HG03025 (cell line): ENCODE results near the gene KCNQ1.

Source experiments
- ATAC-seq: cut with Tn5 transposase; IDR thresholded peaks from one replicate; pipeline ENCODE4 v1.9.1; 2021; ENCODE audit warnings: mild to moderate bottlenecking, moderate library complexity; ENCODE audit not compliant: unreplicated experiment, low FRiP score

KCNQ1 gene

GRCh38 chr11:2688381-2689231 is 243.8 kb downstream of the KCNQ1 start:
- no peak for ATAC-seq

DNA sequence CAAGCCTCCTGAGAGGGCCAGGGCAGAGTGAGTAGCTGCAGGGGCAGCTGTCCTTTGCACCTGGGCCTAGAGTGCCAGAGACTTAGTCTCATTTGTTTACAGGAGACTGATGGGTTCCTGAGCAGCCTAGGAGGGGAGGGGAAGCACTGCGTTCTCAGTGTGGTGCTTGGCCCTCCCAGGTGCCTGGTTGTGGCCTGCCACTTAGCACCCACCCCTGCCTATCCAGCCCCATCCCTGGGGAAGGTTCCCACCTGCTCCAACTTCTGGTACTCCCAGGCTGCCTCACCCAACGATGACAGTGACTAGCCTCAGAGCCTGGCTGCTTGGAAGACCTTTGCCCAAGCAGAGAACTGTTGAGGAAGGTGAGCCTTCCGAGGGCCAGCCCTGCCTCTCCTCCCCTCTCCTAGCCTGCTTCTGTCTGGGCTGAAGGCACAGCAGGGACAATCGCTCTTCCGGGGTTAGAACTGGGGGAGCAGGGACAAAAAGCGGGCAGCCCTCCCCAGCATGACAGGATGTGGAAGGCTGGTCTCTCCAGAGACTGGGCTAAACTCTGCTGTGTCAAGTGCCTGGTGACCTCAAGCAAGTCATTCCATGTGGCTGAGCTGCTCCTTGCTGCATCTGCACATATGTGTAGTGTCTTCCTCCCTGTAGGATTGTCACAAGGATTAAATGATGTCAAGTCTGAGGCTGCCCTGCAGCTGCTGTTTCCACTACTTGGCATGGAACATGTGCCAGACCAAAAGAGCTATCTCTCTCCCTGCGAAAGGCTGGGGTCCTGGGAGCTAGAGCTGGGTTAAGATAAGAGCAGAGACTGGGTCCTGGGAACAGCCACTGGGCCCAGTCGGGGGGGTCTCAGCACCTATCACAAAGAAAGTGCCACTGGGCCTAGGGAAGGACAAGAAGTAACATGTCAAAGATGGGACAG is 245.1 kb downstream of the KCNQ1 start:
- ATAC-seq: no peak

DNA sequence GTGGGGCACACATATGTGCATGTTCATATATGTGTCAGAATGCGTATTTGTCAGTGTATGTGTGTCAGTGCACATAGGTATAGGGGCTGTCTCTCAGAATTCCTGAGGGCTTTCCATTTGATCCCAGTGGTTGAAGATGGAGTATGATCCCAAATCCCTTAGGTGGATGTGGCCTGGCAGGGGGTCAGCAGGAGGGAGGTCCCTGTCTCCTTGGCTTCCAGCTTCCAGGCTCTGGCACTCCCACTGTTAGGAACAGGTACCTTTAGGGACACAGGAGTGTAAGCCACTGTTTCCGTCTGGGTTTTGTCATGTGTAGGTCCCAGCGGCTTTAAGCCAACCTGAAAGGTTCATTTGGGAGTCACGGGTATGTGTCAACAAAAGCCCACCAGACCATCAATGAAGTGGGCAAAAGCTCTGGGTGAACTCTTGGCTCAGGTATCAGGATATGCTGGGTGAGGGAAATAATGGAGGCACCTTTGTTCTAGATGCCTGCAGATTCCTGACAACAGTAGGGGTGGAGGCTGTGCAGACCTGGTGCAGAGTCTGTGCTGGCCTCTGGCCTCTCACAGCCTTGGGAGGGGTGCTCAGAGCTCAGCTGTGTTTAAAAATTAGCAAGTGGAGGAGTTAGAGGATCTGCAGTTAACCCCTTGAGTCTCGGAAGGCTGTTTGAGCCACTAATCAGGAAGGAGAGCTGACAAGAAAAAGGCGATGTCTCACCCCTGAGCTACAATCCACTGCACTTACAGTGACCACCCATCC is 246.0 kb downstream of the KCNQ1 start:
- ATAC-seq: no peak

DNA sequence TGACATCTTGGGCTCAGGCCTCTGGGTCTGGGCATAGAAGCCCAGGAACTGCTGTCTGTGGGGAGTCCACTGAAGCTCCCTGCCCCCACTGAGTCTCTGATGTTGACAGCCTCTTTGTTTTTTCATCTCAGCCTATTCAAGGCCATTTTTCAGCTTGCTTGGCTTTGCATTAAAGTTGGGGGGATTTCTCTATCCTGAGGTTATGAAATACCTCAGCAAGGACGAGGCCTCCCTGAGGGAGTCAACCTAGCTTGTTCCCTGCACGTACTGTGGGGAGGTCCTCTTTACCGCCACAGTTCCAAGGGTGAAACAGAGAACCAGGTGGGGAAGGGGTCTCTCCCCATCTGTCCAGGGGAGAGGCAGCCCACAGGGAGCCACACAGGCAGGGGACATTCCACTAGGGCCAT is 246.6 kb downstream of the KCNQ1 start:
- ATAC-seq: no peak

- ATAC-seq: no peak
These were observed 247.4 kb downstream of the KCNQ1 start for GRCh38 chr11:2691991-2692875.

DNA sequence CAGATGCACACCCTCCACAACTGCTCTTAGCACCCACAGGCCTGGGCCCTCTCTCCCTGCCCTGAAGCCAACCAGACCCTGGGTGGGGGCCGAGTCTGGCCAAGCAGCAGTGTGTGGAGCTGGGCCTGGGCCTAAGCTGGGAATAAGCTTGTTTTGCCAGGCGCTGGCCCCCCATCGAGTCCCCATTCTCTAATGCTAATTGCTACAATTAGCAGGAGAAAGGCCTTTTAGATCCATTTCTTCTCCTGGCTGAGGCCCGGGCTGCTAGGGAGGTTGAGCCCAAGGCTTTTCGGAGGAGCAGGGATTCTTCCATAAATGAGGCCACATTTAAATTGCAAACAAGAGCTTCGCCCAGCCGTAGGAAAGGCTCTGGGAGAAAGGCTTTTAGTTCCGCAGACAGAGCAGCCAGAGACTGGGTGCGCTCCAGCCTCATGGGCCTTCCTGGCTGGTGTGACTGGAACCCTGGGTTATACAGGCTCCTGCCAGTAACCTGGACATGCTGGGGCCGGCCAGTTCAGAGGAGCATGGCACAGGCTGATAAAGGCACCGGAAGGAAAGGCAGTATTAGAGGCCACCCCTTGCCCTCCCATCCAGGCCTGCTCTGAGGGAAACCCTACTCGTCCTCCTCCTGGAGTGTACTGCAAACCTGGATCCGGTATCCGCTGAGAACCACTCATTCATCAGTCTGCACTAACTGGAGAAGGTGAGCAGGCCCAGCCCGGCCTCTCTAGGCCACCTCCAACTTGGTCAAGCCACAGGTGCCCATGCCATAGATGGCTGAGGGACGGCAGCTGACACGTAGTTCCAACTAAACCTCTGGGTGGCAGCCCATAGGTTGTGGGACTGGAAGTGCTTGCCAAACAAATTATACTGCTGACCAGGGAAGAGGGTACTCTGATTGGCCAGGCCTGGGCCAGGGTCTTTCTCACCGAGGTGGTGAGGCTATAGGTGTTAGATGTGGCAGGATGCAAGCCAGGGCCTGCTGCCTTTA is 248.8 kb downstream of the KCNQ1 start:
- ATAC-seq: no peak

- ATAC-seq: no peak
These were observed 249.7 kb downstream of the KCNQ1 start for GRCh38 chr11:2694495-2694894.

GRCh38 chr11:2694995-2695939 is 250.5 kb downstream of the KCNQ1 start:
- no peak for ATAC-seq

DNA sequence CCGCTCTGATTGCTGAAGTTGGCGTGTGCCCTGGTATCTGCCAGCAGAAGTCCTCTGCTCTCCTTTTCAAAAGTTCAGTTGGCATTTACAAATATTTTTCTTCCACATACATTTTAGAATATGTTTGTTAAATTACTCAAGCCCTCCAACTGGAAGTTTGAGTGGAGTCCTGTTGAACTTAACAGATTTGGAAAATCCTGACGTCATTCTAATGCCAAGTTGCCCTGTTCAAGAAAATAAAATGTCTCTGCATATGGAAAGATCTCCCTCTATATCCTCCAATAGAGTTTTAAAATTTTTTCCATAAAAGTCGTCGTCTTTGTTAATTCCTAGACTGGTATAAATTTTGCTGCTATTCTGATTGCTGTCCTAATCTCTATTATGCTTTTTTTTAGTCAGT is 251.6 kb downstream of the KCNQ1 start:
- no peak for ATAC-seq

DNA sequence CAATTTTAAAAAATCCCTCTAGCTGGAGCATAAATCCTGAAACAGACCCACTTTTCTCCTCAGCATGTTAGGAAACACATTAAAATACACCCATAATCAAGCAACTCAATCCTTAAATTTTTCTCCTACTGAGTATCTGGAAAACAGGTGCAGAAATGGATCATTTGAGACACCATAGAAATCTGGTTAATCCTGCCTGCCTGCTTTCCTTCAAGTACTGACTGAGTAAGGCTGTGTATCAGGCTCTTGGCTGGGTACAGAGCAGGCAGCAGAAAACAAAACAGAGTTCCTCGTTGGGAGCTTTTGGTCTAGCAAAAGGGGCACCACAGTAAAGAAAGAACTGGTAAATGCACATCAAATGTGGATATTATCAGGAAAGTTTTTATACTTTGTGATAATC is 253.1 kb downstream of the KCNQ1 start:
- no peak for ATAC-seq

GRCh38 chr11:2698386-2699184 is 253.8 kb downstream of the KCNQ1 start:
- ATAC-seq: no peak

DNA sequence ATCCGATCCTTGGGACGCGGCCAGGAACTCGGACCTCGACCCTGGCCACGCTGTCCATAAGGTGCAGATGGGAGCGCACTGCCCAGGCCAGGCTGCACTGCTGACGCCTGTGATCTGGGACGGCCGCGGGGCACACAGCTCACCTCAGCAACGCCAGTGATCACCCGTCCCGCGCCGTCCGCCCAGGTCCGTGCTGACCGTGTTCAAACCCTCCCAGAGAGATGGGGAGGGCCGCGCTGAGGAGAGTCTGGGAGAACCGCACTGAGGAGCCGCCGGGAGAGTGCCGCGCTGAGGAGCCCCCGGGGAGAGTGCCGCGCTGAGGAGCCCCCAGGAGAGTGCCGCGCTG is 254.3 kb downstream of the KCNQ1 start:
- no peak for ATAC-seq

DNA sequence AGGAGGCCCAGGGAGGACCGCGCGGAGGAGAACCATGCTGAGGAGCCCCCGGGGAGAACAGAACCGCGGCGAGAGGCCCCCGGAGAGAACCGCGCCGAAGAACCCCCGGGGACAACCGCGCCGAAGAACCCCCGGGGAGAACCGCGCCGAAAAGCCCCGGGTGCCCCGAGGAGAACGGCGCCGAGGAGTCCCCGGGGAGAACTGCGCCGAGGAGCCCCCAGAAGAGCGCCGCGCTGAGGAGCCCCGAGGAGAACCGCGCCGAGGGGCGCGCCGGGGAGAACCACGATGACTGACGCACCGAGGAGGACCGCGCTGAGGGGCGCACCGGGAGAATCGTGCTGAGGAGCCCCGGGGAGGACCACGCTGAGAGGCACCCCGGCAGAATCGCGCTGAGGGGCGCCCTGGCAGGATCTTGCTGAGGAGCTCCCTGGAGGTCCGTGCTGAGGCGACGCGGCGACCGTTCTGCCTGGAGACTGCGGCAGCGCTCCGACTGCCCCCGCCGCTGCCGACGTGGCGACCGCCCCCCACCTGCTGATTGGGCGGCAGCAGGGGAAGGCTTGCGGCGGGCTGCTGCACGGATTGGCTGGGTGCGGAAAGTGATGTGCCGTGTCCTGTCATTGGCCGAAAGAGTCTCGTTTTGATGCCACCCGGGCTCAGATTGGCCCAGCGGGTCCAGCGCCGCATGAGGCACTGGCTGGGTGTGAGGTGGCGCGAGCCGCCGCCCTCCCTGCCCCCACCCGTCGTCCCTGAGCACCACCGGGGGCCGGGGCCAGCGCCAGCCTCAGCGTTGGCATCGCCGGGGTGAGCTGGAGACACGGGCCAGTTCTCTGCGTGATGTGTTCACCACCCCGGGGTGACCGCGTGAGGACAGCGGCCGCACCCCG is 255.0 kb downstream of the KCNQ1 start, which contains the start of gene KCNQ1OT1:
TSS of gene KCNQ1OT1 (minus strand) at position 464 of the 884 bp plus-strand sequence.
- ATAC-seq: peak; percentile 88

DNA sequence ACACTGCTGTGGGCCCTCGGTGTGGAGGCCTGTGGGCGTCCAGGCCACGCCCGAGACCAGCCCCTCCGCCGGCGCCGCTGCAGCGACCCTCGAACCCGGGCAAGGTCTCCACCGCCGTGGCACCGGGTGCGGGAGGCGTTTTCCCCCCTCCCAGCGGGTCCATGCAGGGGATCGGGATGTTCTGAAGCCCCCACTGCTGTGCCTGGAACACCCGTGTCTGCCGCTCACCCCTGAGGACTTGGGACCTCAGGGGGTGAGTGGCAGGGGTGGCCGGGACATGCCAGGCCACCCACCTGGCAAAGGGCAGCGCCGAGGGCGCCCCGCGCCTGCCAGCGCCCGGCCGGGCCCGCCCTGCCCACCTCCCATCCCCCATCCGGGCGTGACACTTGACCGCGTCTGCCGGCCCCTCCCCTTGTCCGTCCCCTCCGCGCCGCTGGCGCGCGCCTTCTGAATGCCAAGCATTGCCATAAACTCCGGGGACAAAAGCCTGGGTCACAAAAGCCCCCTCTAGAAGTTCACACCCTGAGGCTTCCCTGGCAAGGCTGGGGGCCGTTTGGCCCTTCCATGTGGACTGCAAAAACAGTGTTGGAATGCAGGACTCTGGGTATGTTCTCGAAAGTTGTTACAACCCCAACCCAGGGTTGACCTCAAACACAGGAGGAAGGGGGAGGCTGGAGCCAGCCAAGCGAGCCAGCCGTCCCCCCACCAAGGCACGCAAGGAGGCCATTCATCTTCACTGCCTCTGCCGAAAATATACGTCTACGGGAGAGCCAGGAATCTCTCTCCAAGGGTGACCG is 255.8 kb downstream of the KCNQ1 start:
- ATAC-seq: no peak

DNA sequence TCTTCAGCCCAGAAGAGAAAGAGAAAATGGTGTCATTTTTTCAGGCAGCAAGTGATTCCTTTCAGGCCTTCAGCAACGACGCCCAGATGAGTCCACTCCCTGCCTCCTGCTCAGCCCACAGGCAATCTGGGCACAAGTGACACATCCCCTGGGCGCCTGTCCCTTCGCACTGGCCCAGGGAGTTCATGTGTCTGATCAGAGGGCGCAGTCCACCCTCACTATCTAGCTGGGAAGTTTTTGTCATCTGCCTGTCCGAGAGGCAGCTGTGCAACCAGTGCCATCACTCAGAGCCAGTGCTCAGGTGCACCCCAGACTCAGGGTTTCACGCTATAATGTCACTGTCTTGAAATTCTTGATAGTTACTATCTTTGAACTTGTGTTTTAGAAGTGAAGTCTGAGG is 256.4 kb downstream of the KCNQ1 start:
- ATAC-seq: no peak
